Ascending aorta (tissue), 2 donors: Measurements from ENCODE around the gene ACVRL1. TPM values are rescaled to one million over a fixed set of nuclear protein-coding genes. Genes with fewer than 3 reads are reported as not detected.
A peak's percentile ranks its signal among the peaks of the same experiment; 100 is the strongest.

Source experiments
- DNase-seq, 2 donors: peaks; one replicate each; pipeline ENCODE4 v3.0.0-alpha.2; 2019; ENCODE audit warnings: low spot score in 2 of 2
- H3K27ac ChIP-seq, 2 donors: fragments of 200-600 bp; sonication (generic); one replicate each; pipeline ENCODE4 v1.5.1; 2016 to 2017; ENCODE audit warnings: mild to moderate bottlenecking in 1 of 2
- H3K27me3 ChIP-seq: fragments of 200-600 bp; sonication (generic); one replicate; pipeline ENCODE4 v1.5.1; 2017
- H3K36me3 ChIP-seq, 2 donors: fragments of 200-600 bp; sonication (generic); one replicate each; pipeline ENCODE4 v1.5.1; 2016
- H3K4me1 ChIP-seq, 2 donors: fragments of 200-600 bp; sonication (generic); one replicate each; pipeline ENCODE4 v1.5.1; 2016 to 2017; ENCODE audit warnings: mild to moderate bottlenecking in 1 of 2
- H3K4me3 ChIP-seq, 2 donors: fragments of 200-600 bp; sonication (generic); one replicate each; pipeline ENCODE4 v1.5.1; 2016 to 2017; ENCODE audit warnings: mild to moderate bottlenecking in 1 of 2
- H3K9me3 ChIP-seq, 2 donors: fragments of 200-600 bp; sonication (generic); one replicate each; pipeline ENCODE4 v1.5.1; 2016
- CTCF ChIP-seq, 3 experiments: fragments of 200-600 bp in 2 of 3; fragments of 450-650 bp in 1 of 3; sonication (generic) in 2 of 3; IDR thresholded peaks; one replicate each; pipeline ENCODE4 v1.5.1; 2016 to 2019; ENCODE audit warnings: antibody characterized with exemption in 3 of 3, mild to moderate bottlenecking in 1 of 3, moderate library complexity in 1 of 3
- intact Hi-C: fragments of 100-400 bp; cut with DNase I; formaldehyde crosslinking; loops from one replicate; pipeline ENCODE4 v1.15.1; 2023
- total RNA-seq: library from RNA; depleted of rRNA; stranded (reverse); fragments of >200 nt; gene quantifications from one replicate; pipeline ENCODE4 v1.1.0, GENCODE V29; 2016

ACVRL1 gene
- total RNA-seq, 1 donor from 2014 or later = 308 TPM

GRCh38 chr12:51960488-51960887, 53.2 kb downstream of the ACVRL1 start:
- no peak for TF ChIP-seq CTCF (IDR thresholded peaks at IDR 0.05)
- Histone ChIP-seq H3K27ac (no peak overlapping the region), H3K36me3 (peaks cover 0 to 13% of the 10 kb centered on the region in 2 donors), H3K4me1 (peaks cover 0 to 12% of the 10 kb centered on the region in 2 donors), H3K4me3 (no peak overlapping the region), H3K27me3 (no peaks in the 10 kb centered on the region), H3K9me3 (no peaks in the 10 kb centered on the region)
- intact Hi-C loops = no loop called here
- DNase-seq = no peak

DNA sequence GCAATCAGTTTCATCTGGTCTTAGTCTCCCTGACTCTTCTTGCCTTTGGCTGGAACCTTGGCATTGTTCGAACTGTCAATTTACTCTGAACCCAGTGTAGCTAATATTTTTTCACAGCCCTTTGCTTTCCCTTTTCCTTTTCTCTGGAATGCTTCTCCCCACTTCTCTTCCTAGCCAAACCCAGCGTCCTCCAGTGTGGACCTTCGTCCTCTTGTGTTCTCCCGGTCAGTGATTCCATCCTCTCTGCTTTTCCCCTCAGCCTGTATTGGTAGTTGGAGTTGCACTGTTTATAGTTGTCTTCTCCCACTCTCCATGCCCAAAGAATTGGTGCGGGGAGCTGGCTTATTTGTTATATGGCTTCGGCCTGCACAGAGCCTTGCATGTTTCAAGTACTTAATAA, 53.6 kb downstream of the ACVRL1 start:
- no peak for TF ChIP-seq CTCF (IDR thresholded peaks at IDR 0.05)
- H3K36me3 ChIP-seq = peaks cover 0 to 13% of the 10 kb centered on the region in 2 donors

DNA sequence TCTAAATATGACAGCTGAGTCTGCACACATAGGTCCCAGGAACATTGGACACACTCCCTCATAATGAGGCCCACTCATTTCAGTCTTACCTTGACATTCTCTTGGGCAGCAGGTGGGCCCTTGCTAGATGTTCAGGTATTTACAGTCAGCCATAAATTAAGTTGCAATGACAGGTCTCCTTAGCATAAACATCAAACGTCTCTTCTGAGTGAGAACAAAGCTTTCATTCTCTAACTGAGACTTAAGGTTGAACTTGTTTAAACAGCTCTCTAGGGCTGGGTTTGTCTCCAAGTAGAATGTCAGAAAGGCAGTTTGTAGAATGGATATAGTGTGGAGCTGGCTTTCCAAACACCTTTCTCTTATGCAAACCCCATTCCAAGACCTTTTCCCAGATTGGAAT, 54.5 kb downstream of the ACVRL1 start:
- H3K27ac ChIP-seq = no peak overlapping the region
- DNase-seq = peak in 1 of 2 donors; percentile 28
- H3K36me3 ChIP-seq = peaks cover 0 to 13% of the 10 kb centered on the region in 2 donors
- H3K4me1 ChIP-seq = peaks cover 0 to 9% of the 10 kb centered on the region in 2 donors
- H3K4me3 ChIP-seq = no peak overlapping the region
- no peak for TF ChIP-seq CTCF (IDR thresholded peaks at IDR 0.05)
- H3K27me3 ChIP-seq = no peaks in the 10 kb centered on the region
- no peaks in the 10 kb centered on the region for H3K9me3 ChIP-seq
- intact Hi-C loops = no loop called here

More for the DNA sequence above, 53.6 kb downstream of the ACVRL1 start:
- no peak for DNase-seq
- Histone ChIP-seq H3K4me3 (no peak overlapping the region), H3K27ac (no peak overlapping the region), H3K27me3 (no peaks in the 10 kb centered on the region), H3K4me1 (peaks cover 0 to 9% of the 10 kb centered on the region in 2 donors), H3K9me3 (no peaks in the 10 kb centered on the region)
- intact Hi-C loops = no loop called here

DNA sequence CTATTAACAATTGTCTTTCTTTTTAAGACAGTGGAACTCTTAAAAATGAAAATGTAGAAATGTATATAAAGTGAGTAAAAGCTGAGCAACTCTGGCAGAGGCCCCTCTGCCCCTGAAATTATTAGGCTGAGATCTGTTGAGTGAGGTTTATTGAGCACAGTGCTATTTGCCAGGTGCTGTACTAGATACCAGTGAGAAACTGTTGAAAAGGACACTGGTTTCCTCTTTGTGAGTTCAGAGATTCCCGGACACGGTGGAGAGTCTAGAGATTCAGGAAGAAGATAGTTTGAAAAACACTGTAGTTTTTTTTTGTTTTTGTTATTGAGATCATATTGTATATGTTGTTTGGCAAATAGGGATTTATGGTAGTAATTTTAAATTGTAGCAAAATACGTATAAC, 55.4 kb downstream of the ACVRL1 start:
- H3K9me3 ChIP-seq = no peaks in the 10 kb centered on the region
- no peaks in the 10 kb centered on the region for H3K27me3 ChIP-seq
- TF ChIP-seq CTCF (IDR thresholded peaks at IDR 0.05) = no peak
- peaks cover 0 to 9% of the 10 kb centered on the region in 2 donors for H3K4me1 ChIP-seq
- no peak for DNase-seq
- no peak overlapping the region for H3K27ac ChIP-seq
- no peak overlapping the region for H3K4me3 ChIP-seq
- H3K36me3 ChIP-seq = peaks cover 0 to 13% of the 10 kb centered on the region in 2 donors
- intact Hi-C loops = no loop called here

GRCh38 chr12:51963477-51963876, 56.2 kb downstream of the ACVRL1 start:
- intact Hi-C loops = no loop called here
- Histone ChIP-seq H3K27me3 (no peaks in the 10 kb centered on the region), H3K4me1 (peaks cover 0 to 9% of the 10 kb centered on the region in 2 donors), H3K4me3 (no peak overlapping the region), H3K9me3 (no peaks in the 10 kb centered on the region), H3K27ac (no peak overlapping the region), H3K36me3 (peaks cover 0 to 13% of the 10 kb centered on the region in 2 donors)
- DNase-seq = no peak
- TF ChIP-seq CTCF (IDR thresholded peaks at IDR 0.05) = no peak

DNA sequence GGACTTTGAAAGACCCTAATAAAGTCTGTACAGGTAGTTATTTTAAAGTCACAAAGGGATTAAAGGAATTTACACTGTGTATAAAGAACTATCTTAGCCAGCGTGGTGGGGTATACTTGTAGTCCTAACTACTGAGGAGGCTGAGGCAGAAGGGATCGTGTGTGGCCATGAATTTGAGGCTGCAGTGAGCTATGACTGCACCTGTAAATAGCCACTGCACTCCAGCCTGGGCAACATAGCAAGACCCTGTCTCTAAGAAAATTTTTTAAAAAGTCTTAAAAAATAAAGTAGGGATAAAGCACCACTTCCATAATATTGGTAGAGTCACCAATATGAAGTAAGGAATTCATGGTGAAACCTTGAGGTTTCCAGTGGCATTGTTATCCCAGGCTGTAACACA, 62.3 kb downstream of the ACVRL1 start:
- H3K9me3 ChIP-seq = no peaks in the 10 kb centered on the region
- H3K27ac ChIP-seq = no peak overlapping the region
- intact Hi-C loops = no loop called here
- peaks cover 0 to 27% of the 10 kb centered on the region in 2 donors for H3K4me1 ChIP-seq
- no peaks in the 10 kb centered on the region for H3K36me3 ChIP-seq
- H3K4me3 ChIP-seq = no peak overlapping the region
- DNase-seq = no peak
- H3K27me3 ChIP-seq = no peaks in the 10 kb centered on the region
- TF ChIP-seq CTCF (IDR thresholded peaks at IDR 0.05) = no peak
